Measurements from ENCODE around the gene ZNF469. TPM values are rescaled to one million over a fixed set of nuclear protein-coding genes. Genes with fewer than 3 reads are reported as not detected.

The ZNF469 gene
- total RNA-seq, 2 experiments from 2014 or later = 0.24 to 0.31 TPM

GRCh38 chr16:88389621-88390160 lies 6.9 kb downstream of the ZNF469 start:
- H3K9me3 Mint-ChIP-seq = no peaks in the 10 kb centered on the region
- H3K4me3 Mint-ChIP-seq = no peak overlapping the region
- H3K27ac Mint-ChIP-seq = no peak overlapping the region
- no peaks in the 10 kb centered on the region for H3K4me1 Mint-ChIP-seq (ENCODE audit: low read depth)
- peaks cover 23% of the 10 kb centered on the region for H3K27me3 Mint-ChIP-seq
- POLR2A ChIA-PET = no interaction called here
- no peaks in the 10 kb centered on the region for H3K36me3 Mint-ChIP-seq
- CTCF ChIA-PET = no interaction called here
- intact Hi-C loops (cut with micrococcal nuclease) = no loop called here
- DNase-seq = no peak

- intact Hi-C loops (cut with micrococcal nuclease) = no loop called here
- Mint-ChIP-seq H3K27ac (no peak overlapping the region), H3K4me3 (no peak overlapping the region), H3K9me3 (no peaks in the 10 kb centered on the region), H3K36me3 (no peaks in the 10 kb centered on the region), H3K4me1 (ENCODE audit: low read depth) (no peaks in the 10 kb centered on the region), H3K27me3 (peaks cover 18% of the 10 kb centered on the region)
- DNase-seq = no peak
- ChIA-PET CTCF (no interaction called here), POLR2A (no interaction called here)
These were observed 7.5 kb downstream of the ZNF469 start for GRCh38 chr16:88390265-88390664.

- intact Hi-C loops (cut with micrococcal nuclease) = no loop called here
- H3K9me3 Mint-ChIP-seq = no peaks in the 10 kb centered on the region
- DNase-seq = no peak
- H3K27me3 Mint-ChIP-seq = peaks cover 13% of the 10 kb centered on the region
- H3K36me3 Mint-ChIP-seq = no peaks in the 10 kb centered on the region
- no peak overlapping the region for H3K27ac Mint-ChIP-seq
- no peak overlapping the region for H3K4me3 Mint-ChIP-seq
- CTCF ChIA-PET = no interaction called here
- H3K4me1 Mint-ChIP-seq (ENCODE audit: low read depth) = no peaks in the 10 kb centered on the region
- POLR2A ChIA-PET = no interaction called here
These were observed 8.0 kb downstream of the ZNF469 start for GRCh38 chr16:88390735-88391134.

DNA sequence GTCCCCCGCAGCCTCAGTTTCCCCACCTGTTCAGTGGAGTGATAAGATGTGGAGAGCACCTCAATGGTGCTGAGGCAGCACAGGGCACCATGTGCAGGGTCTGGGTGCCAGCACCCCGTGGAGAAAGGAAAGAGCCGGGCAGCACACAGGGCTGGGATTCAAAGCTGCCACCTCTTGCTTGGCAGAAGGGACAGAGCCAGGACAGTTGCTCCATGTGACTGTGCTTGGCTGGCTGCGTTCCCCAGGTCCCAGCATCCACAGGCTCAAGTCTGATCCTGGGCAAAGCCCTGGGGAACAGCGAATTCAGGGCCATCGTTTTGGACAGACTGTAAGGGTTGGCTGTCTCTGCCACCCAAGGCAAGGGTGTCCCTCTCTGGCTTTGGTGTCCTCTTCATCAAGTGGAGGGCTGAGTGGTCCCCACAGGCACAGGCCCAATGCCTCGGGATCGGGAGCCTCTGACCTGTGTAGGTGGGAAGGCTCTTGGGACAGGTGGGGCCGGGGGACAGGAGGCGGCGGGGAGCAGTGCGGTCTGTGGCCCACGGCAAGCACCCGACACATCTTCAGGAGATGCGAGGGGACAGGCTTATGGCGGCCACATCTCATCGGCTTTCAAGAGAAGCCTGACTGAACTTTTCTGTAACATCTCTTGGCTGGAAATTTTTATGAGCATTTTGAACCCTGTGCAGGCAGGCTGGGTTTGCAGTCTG lies 8.5 kb downstream of the ZNF469 start:
- POLR2A ChIA-PET = no interaction called here
- Mint-ChIP-seq H3K4me3 (no peak overlapping the region), H3K36me3 (no peaks in the 10 kb centered on the region), H3K27ac (no peak overlapping the region), H3K4me1 (ENCODE audit: low read depth) (no peaks in the 10 kb centered on the region), H3K9me3 (no peaks in the 10 kb centered on the region), H3K27me3 (peaks cover 9% of the 10 kb centered on the region)
- intact Hi-C loops (cut with micrococcal nuclease) = no loop called here
- DNase-seq = no peak
- CTCF ChIA-PET = no interaction called here

DNA sequence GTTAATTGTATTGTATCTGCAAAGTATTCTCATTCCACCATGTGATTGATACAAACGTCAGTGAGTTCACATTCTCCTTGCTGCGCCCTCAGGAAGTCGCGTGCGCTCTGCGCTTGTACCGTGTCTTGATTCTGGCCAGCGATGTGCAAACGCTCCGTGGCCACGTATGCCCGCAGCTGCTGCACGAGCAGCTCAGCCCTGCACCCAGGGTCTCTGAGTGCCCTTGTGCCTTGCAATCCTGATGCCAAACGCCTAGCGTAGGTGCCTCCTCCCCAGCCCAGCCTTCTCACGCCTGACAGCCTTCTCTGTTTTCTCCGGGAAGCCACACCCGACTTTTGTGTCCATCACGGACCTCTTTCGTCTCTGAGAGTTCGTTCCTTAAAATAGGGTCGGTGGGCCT lies 9.4 kb downstream of the ZNF469 start:
- no peak overlapping the region for H3K27ac Mint-ChIP-seq

DNA sequence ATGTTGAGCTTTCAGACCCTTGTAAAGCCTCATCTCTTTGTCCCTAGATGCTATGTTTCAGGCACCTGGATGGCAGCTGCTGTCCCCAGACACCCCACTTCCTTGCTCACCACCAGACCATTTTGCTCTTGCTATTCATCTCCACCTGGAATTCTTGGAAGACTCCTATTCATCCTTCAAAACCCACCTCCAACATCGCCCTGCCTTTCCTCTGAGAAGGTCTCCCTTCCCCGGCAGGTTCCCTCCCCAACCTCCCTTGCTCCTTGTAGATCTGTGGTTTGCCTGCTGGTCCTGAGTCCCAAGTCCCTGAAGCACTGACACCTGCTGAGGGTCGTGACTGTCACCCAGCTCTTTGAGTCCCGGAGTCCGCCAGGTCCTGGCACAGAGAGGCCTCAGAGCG lies 9.9 kb downstream of the ZNF469 start:
- Mint-ChIP-seq H3K4me1 (ENCODE audit: low read depth) (no peaks in the 10 kb centered on the region), H3K27ac (no peak overlapping the region), H3K27me3 (peaks cover 3% of the 10 kb centered on the region), H3K36me3 (no peaks in the 10 kb centered on the region), H3K4me3 (no peak overlapping the region), H3K9me3 (no peaks in the 10 kb centered on the region)
- no peak for DNase-seq
- ChIA-PET CTCF (interaction anchor here (1.2 kb wide), 1 partner anchor 106 kb away, joined by 3 read pairs; no protein-coding TSS in a partner anchor), POLR2A (no interaction called here)
- intact Hi-C loops (cut with micrococcal nuclease) = no loop called here

More for the DNA sequence above, 9.4 kb downstream of the ZNF469 start:
- CTCF ChIA-PET = no interaction called here
- no peaks in the 10 kb centered on the region for H3K4me1 Mint-ChIP-seq (ENCODE audit: low read depth)
- intact Hi-C loops (cut with micrococcal nuclease) = no loop called here
- POLR2A ChIA-PET = no interaction called here
- H3K27me3 Mint-ChIP-seq = peaks cover 3% of the 10 kb centered on the region
- no peaks in the 10 kb centered on the region for H3K9me3 Mint-ChIP-seq
- no peak overlapping the region for H3K4me3 Mint-ChIP-seq
- no peak for DNase-seq
- no peaks in the 10 kb centered on the region for H3K36me3 Mint-ChIP-seq

DNA sequence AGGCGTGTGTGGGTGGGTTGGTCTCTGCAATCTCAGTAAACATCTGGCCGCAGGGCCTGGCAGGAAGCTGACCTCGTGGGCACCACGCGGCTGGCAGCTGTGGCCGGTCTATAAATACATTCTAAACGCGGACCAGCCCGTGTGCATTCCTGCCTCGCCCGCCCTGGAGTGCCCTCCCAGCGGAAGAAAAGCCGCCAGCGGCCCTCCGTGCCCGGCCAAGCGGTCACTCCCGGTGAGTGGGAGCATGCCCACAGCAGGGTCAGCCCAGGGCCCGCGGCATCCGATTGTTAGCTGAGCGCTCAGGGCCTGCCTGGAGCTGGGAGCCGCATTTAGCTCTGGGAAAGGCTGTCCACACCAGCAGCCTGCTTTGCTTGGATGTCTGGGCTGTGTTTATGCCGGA lies 10.3 kb downstream of the ZNF469 start:
- Mint-ChIP-seq H3K4me3 (no peak overlapping the region), H3K9me3 (peaks cover under 1% of the 10 kb centered on the region), H3K27me3 (peaks cover 3% of the 10 kb centered on the region), H3K36me3 (no peaks in the 10 kb centered on the region), H3K27ac (no peak overlapping the region), H3K4me1 (ENCODE audit: low read depth) (no peaks in the 10 kb centered on the region)
- intact Hi-C loops (cut with micrococcal nuclease) = no loop called here
- ChIA-PET CTCF (interaction anchor here (1.2 kb wide), 1 partner anchor 106 kb away, joined by 3 read pairs; no protein-coding TSS in a partner anchor), POLR2A (no interaction called here)
- DNase-seq = no peak

DNA sequence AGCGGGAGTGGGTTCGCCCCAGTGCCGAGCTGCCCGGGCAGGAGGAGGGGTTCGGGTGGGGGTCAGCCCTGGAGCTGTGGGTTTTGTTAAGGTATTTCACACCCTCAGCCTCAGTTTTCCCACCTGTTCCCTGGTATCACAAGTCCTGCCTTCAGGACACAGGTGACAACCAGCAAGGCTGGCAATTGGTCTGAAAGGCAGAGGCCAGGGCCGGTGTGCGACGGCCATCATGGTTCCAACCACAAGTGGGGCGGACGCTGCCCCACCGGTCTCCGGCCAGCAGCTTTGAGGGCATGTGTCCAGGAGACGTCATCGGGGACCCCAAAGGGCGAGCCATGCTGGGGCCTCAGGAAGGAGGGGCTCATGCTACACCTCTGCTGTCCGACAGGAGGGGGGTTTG lies 10.8 kb downstream of the ZNF469 start:
- Mint-ChIP-seq H3K4me3 (no peak overlapping the region), H3K27me3 (peaks cover 3% of the 10 kb centered on the region)
- CTCF ChIA-PET = interaction anchor here (1.2 kb wide), 1 partner anchor 107 kb away, joined by 3 read pairs; no protein-coding TSS in a partner anchor

GRCh38 chr16:88394426-88394825 lies 11.7 kb downstream of the ZNF469 start:
- Mint-ChIP-seq H3K36me3 (no peaks in the 10 kb centered on the region), H3K4me3 (no peak overlapping the region), H3K27me3 (no peaks in the 10 kb centered on the region), H3K9me3 (peaks cover 6% of the 10 kb centered on the region), H3K4me1 (ENCODE audit: low read depth) (no peaks in the 10 kb centered on the region), H3K27ac (no peak overlapping the region)
- ChIA-PET POLR2A (no interaction called here), CTCF (no interaction called here)
- no peak for DNase-seq
- intact Hi-C loops (cut with micrococcal nuclease) = no loop called here

More for the DNA sequence above, 10.8 kb downstream of the ZNF469 start:
- H3K9me3 Mint-ChIP-seq = peaks cover 6% of the 10 kb centered on the region
- POLR2A ChIA-PET = no interaction called here
- intact Hi-C loops (cut with micrococcal nuclease) = no loop called here
- no peak for DNase-seq
- no peaks in the 10 kb centered on the region for H3K4me1 Mint-ChIP-seq (ENCODE audit: low read depth)
- H3K27ac Mint-ChIP-seq = no peak overlapping the region
- H3K36me3 Mint-ChIP-seq = no peaks in the 10 kb centered on the region

DNA sequence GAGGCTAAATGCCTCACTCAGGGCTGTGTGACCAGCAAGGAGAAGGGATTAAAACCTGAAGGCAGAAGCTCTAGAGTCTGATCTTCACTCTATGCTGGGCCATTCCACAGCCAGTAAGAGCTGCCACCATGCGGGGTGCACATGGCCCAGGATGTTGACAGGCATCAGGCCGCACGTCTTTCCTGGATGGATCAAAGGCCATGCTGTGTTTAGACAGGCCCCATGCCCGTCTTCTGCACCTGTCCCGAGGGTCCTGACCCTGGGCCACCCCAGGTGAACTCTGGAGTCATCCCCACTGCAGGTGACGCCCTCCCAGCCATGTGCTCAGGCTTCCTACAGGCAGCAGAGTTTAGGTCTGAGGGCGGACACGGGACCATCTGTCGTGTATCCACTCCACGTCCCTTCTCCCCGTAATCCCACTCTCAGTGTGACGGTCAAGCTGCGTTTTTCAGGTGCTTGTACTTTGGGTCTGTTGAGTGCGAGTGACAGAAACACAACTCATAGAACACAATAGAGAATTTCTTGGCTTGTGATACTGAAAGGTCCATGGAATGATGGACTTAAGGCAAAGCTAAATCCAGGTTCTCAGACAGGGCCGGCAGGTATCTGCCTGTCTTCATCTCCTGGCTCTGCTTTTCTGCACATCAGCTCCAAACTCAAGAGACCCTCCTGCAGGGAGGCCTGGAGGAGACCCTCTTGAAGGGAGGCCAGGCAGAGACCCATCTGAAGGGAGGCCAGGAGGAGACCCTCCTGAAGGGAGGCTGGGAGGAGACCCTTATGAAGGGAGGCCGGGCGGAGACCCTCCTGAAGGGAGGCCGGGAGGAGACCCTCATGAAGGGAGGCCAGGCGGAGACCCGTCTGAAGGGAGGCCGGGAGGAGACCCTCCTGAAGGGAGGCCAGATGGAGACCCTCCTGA lies 13.2 kb downstream of the ZNF469 start:
- Mint-ChIP-seq H3K27ac (no peak overlapping the region), H3K27me3 (no peaks in the 10 kb centered on the region), H3K36me3 (no peaks in the 10 kb centered on the region), H3K4me1 (ENCODE audit: low read depth) (no peaks in the 10 kb centered on the region), H3K9me3 (peaks cover 6% of the 10 kb centered on the region), H3K4me3 (no peak overlapping the region)
- intact Hi-C loops (cut with micrococcal nuclease) = no loop called here
- DNase-seq = no peak
- ChIA-PET CTCF (no interaction called here), POLR2A (no interaction called here)

- H3K4me3 Mint-ChIP-seq = no peak overlapping the region
- H3K4me1 Mint-ChIP-seq (ENCODE audit: low read depth) = no peaks in the 10 kb centered on the region
- H3K27me3 Mint-ChIP-seq = no peaks in the 10 kb centered on the region
- H3K9me3 Mint-ChIP-seq = peaks cover 6% of the 10 kb centered on the region
- no peak for DNase-seq
- POLR2A ChIA-PET = no interaction called here
- intact Hi-C loops (cut with micrococcal nuclease) = no loop called here
- CTCF ChIA-PET = no interaction called here
- H3K36me3 Mint-ChIP-seq = no peaks in the 10 kb centered on the region
- H3K27ac Mint-ChIP-seq = no peak overlapping the region
These were observed 15.6 kb downstream of the ZNF469 start for GRCh38 chr16:88398170-88398873.

DNA sequence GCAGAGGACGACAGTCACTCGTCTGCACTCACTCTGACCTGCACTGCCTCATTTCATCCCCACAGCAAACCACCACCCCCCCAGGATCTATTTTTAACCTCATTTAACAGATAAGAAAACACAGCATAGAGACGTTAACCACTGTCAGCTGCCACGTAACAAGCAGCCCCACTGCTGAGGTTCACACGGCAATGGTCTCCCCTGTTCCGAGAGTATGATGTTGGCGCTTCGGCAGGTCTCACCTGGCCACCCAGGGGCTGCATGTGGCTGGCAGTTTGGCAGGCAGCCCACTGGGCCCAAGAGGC lies 16.1 kb downstream of the ZNF469 start:
- Mint-ChIP-seq H3K4me3 (no peak overlapping the region), H3K9me3 (peaks cover 6% of the 10 kb centered on the region), H3K4me1 (ENCODE audit: low read depth) (no peaks in the 10 kb centered on the region), H3K36me3 (no peaks in the 10 kb centered on the region), H3K27me3 (no peaks in the 10 kb centered on the region), H3K27ac (no peak overlapping the region)
- POLR2A ChIA-PET = no interaction called here
- intact Hi-C loops (cut with micrococcal nuclease) = no loop called here
- CTCF ChIA-PET = no interaction called here
- no peak for DNase-seq

All from activated CD4-positive, alpha-beta memory T cell treated with anti-CD3 and anti-CD28 coated beads for 36 hours (primary cell).